A673 (cell line): ENCODE results near the gene CPPED1. TPM values are rescaled to one million over a fixed set of nuclear protein-coding genes. Genes with fewer than 3 reads are reported as not detected.
A peak's percentile ranks its signal among the peaks of the same experiment; 100 is the strongest.

Experiments used
- Bru-seq: library from RNA; stranded (reverse); fragments of 400-500 nt; gene quantifications from one replicate; lab custom pipeline; 2021; lab: Mats Ljungman, UMichigan
- BruChase-seq, 2 experiments: library from RNA; stranded (reverse); fragments of 400-500 nt; gene quantifications; one replicate each; lab custom pipeline; 2021; lab: Mats Ljungman, UMichigan
- BruUV-seq: library from RNA; stranded (reverse); fragments of 400-500 nt; replicated peaks from 2 replicates; lab custom pipeline; 2021; lab: Mats Ljungman, UMichigan
- CTCF ChIA-PET: fragments of 300-600 bp; sonication (Branson Sonifier 250); formaldehyde crosslinking; loops from one replicate; lab custom pipeline; 2022; ENCODE audit warnings: antibody characterized with exemption; lab: Charles Lee
- POLR2A ChIA-PET: fragments of 300-600 bp; sonication (Branson Sonifier 250); formaldehyde crosslinking; loops from one replicate; lab custom pipeline; 2022; ENCODE audit warnings: antibody characterized with exemption; ENCODE audit not compliant: low non-redundant PET; lab: Charles Lee
- DNase-seq: peaks from one replicate; pipeline ENCODE4 v3.0.0-alpha.2; 2015; ENCODE audit warnings: low spot score
- H3K27ac ChIP-seq: fragments of 200-600 bp; sonication (generic); 2 replicates; pipeline ENCODE4 v1.5.1; 2016; ENCODE audit warnings: mixed run types, low read depth, mild to moderate bottlenecking, mixed read lengths, antibody characterized with exemption, low read length; ENCODE audit not compliant: poor library complexity, severe bottlenecking
- H3K27me3 ChIP-seq: fragments of 200-600 bp; sonication (generic); replicated peaks from 2 replicates; pipeline ENCODE4 v1.6.1; 2017; ENCODE audit warnings: mixed run types, low read depth, mild to moderate bottlenecking, mixed read lengths, antibody characterized with exemption, low read length; ENCODE audit not compliant: insufficient read depth, poor library complexity
- H3K36me3 ChIP-seq: fragments of 200-600 bp; sonication (generic); 2 replicates; pipeline ENCODE4 v1.6.1; 2016; ENCODE audit warnings: mixed run types, mild to moderate bottlenecking, mixed read lengths, antibody characterized with exemption, low read length; ENCODE audit not compliant: insufficient read depth, poor library complexity, severe bottlenecking
- H3K4me1 ChIP-seq: fragments of 200-600 bp; sonication (generic); 2 replicates; pipeline ENCODE4 v1.6.1; 2017; ENCODE audit warnings: mixed run types, mild to moderate bottlenecking, mixed read lengths, antibody characterized with exemption, low read length; ENCODE audit not compliant: insufficient read depth, poor library complexity, severe bottlenecking
- H3K4me3 ChIP-seq: fragments of 200-600 bp; sonication (generic); 2 replicates; pipeline ENCODE4 v1.5.1; 2016; ENCODE audit warnings: low read depth, mixed run types, mild to moderate bottlenecking, mixed read lengths, low read length; ENCODE audit not compliant: poor library complexity, severe bottlenecking
- H3K9me3 ChIP-seq: fragments of 200-600 bp; sonication (generic); 2 replicates; pipeline ENCODE4 v1.6.1; 2016; ENCODE audit warnings: mixed run types, low read depth, mild to moderate bottlenecking, mixed read lengths, antibody characterized with exemption, low read length; ENCODE audit not compliant: poor library complexity, severe bottlenecking
- EZH2 ChIP-seq: fragments of 200-600 bp; sonication (generic); IDR thresholded peaks from 2 replicates; pipeline ENCODE4 v1.6.1; 2017; ENCODE audit warnings: borderline replicate concordance, low read depth, mild to moderate bottlenecking, mixed read lengths, antibody characterized with exemption, low read length; ENCODE audit not compliant: poor library complexity, severe bottlenecking
- intact Hi-C: fragments of 100-400 bp; cut with micrococcal nuclease; formaldehyde crosslinking; loops from one replicate; pipeline ENCODE4 v1.10.0; 2022; ENCODE audit not compliant: unreplicated experiment
- long read RNA-seq: library from polyadenylated mRNA; stranded (forward); transcript quantifications from one replicate; pipeline ENCODE4 v2.0.0, GENCODE V29; 2022
- total RNA-seq: library from RNA; stranded (reverse); gene quantifications from 2 replicates; pipeline ENCODE4 v1.2.3, GENCODE V29; 2021
- TF ChIP-seq, protein P1 (sequence below): fragments of 300-800, 200-600 bp; sonication (generic); conservative IDR thresholded peaks from 2 replicates; pipeline ENCODE4 v1.5.1; 2017; ENCODE audit warnings: low read depth, mild to moderate bottlenecking, antibody characterized with exemption, low read length, moderate library complexity, mixed read lengths

Gene CPPED1, protein sequence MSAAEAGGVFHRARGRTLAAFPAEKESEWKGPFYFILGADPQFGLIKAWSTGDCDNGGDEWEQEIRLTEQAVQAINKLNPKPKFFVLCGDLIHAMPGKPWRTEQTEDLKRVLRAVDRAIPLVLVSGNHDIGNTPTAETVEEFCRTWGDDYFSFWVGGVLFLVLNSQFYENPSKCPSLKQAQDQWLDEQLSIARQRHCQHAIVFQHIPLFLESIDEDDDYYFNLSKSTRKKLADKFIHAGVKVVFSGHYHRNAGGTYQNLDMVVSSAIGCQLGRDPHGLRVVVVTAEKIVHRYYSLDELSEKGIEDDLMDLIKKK
- total RNA-seq: 0.87 and 0.90 TPM in 2 replicates
- Bru-seq, nascent RNA: percentile 21 among the genes with signal in this experiment
- percentile 20 among the genes with signal in this experiment for BruChase-seq, experiment 1, labeled RNA remaining after a 2-hour chase
- BruChase-seq, experiment 2, labeled RNA remaining after a 6-hour chase: percentile 20 among the genes with signal in this experiment
- long read RNA-seq, full-length matches to known transcripts: 5 of 5 reads
- long read RNA-seq, partial matches to known transcripts: 0 of 5 reads
- long read RNA-seq, other reads (novel, unspliced or antisense): 0 of 5 reads

DNA sequence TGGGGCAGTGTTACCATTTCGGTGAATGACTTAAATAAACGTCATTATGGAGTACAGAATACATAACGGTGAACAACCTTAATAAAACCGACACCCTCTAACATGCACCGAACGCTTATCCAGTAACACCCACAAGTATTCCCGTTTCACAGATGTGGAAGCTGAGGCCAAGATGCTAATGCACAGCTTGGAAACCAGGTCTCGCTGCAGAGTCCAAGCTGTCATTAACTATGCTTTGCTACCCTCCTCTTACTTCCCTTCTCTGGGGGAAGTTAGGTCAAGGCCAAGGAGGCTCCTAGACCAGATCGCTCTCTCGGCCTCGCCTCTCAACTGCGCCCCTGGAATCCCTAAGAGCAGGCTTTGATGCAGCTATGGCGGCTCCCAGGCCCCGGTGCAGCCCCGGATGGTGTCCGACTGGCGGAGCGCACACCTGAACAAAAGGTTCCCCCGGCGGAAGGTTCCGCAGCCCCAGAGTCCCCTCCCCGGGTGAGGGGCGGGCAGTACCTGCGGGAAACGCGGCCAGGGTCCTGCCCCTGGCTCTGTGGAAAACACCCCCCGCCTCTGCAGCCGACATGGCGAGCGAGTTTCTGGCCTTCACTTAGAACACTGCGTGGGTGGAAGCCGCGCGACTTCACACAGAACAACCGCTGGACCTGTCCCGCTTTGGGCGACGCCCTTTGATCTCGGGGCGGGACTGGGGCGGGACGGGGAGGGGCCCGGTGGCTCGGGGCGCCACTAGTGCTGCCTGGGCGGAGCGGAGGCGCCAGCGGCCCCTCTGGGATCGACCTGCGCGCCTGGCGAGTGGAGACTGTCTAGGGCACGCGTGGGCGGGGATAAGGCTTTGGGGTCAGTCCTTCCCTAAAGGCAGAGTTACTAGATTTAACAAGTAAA lies at the start of gene CPPED1:
TSS of gene CPPED1 (minus strand) at position 685 of the 891 bp plus-strand sequence. CDS start at position 574, 111 bp downstream.
- Histone ChIP-seq H3K36me3 (no peaks in the 10 kb centered on the region), H3K4me3 (peak within 1 kb of the TSS; percentile 25), H3K9me3 (no peaks in the 10 kb centered on the region), H3K4me1 (no peaks in the 10 kb centered on the region), H3K27ac (no peak within 1 kb of the TSS), H3K27me3 (no peaks in the 10 kb centered on the region)
- no TSS peak for BruUV-seq
- CTCF ChIA-PET: interaction anchor here (0.6 kb wide), 1 partner anchor 377 kb away, joined by 3 read pairs; no protein-coding TSS in a partner anchor
- POLR2A ChIA-PET: no interaction called here
- intact Hi-C loops: no loop called here
- TF ChIP-seq, protein P1, sequence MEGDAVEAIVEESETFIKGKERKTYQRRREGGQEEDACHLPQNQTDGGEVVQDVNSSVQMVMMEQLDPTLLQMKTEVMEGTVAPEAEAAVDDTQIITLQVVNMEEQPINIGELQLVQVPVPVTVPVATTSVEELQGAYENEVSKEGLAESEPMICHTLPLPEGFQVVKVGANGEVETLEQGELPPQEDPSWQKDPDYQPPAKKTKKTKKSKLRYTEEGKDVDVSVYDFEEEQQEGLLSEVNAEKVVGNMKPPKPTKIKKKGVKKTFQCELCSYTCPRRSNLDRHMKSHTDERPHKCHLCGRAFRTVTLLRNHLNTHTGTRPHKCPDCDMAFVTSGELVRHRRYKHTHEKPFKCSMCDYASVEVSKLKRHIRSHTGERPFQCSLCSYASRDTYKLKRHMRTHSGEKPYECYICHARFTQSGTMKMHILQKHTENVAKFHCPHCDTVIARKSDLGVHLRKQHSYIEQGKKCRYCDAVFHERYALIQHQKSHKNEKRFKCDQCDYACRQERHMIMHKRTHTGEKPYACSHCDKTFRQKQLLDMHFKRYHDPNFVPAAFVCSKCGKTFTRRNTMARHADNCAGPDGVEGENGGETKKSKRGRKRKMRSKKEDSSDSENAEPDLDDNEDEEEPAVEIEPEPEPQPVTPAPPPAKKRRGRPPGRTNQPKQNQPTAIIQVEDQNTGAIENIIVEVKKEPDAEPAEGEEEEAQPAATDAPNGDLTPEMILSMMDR: no peak
- no peak for TF ChIP-seq EZH2
- peak; percentile 43 for DNase-seq

DNA sequence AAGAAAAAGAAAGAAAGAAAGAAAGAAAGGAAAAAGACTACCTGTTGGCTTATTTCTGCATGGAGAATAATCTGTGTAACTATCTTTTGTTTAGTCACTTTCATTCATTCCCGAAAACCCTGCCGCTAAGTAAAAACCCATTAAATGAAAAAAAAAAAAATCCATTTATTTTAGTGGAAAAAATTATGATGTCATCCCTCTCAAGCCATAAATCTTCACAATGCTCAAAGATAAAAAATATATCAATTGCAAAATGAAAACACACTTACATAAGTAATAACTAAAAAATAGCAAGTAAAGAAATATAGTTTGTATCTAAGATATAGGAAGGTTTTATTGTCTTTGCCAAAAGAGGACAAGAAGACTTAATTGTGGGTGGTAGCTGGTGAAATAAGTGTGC lies 46.5 kb upstream of the CPPED1 start:
- TF ChIP-seq EZH2: no peak
- Histone ChIP-seq H3K9me3 (peaks cover 3% of the 10 kb centered on the region), H3K27me3 (no peaks in the 10 kb centered on the region), H3K27ac (no peak overlapping the region), H3K4me3 (no peak overlapping the region), H3K36me3 (no peaks in the 10 kb centered on the region), H3K4me1 (no peaks in the 10 kb centered on the region)
- POLR2A ChIA-PET: no interaction called here
- BruUV-seq: no TSS peak
- DNase-seq: no peak
- intact Hi-C loops: no loop called here
- CTCF ChIA-PET: no interaction called here

DNA sequence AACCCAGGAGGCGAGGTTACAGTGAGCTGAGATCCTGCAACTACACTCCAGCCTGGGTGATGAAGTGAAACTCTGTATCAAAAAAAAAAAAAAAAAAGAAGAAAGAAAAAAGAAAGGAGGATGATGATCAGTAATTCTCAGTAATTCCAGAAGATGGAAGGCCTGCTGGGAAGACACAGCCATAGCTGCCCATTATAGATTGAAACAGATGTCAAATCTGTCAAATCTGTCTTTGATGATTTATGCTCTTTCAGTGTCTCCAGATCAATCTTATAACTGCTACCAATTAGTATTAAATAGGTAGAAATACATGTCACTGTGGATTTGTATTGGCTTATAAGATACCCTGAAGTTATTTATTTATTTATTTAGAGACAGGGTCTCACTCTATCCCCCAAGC lies 42.9 kb upstream of the CPPED1 start:
- BruUV-seq: no TSS peak
- no peaks in the 10 kb centered on the region for H3K4me1 ChIP-seq
- no peak for DNase-seq
- H3K27ac ChIP-seq: no peak overlapping the region
- H3K27me3 ChIP-seq: no peaks in the 10 kb centered on the region
- H3K4me3 ChIP-seq: no peak overlapping the region
- peaks cover 5% of the 10 kb centered on the region for H3K9me3 ChIP-seq
- ChIA-PET POLR2A (no interaction called here), CTCF (no interaction called here)
- TF ChIP-seq, protein P1: no peak
- TF ChIP-seq EZH2: no peak
- no peaks in the 10 kb centered on the region for H3K36me3 ChIP-seq
- intact Hi-C loops: no loop called here
